ENCODE measurements around the gene RACK1. TPM values are rescaled to one million over a fixed set of nuclear protein-coding genes. Genes with fewer than 3 reads are reported as not detected.
A peak's percentile ranks its signal among the peaks of the same experiment; 100 is the strongest.

Gene RACK1
- total and polyA plus RNA-seq, 2 of the 8 experiments (the other 6 are each of a cell fraction or from before 2014, with no cell fraction given), result 2,589 to 7,971 TPM

- FAIRE-seq, result no peak
- Histone ChIP-seq H3K56ac (replicated peaks; ENCODE audit: insufficient read length, low read depth, low read length) (peak within 1 kb of the TSS; percentile 90), H4K5ac (ENCODE audit: insufficient read length, low read depth, low read length) (peak within 1 kb of the TSS; percentile 66), H3K14ac (ENCODE audit: insufficient read length) (no peak within 1 kb of the TSS), H3K23ac (ENCODE audit: insufficient read length) (no peak within 1 kb of the TSS), H3K9me3 (ENCODE audit: insufficient read depth in 2 of 2, low read depth in 1 of 2, low read length in 1 of 2) (no peaks in the 10 kb centered on the region), H2BK12ac (ENCODE audit: low read depth, low read length) (peak within 1 kb of the TSS; percentile 63; the same call in 1 of the 2 replicates), H2BK120ac (replicated peaks; ENCODE audit: low read depth, low read length) (no peak within 1 kb of the TSS), H2AK5ac (ENCODE audit: low read depth, low read length) (peak within 1 kb of the TSS; percentile 70; the same call in 1 of the 2 replicates), H4K91ac (replicated peaks; ENCODE audit: insufficient read length, low read length) (peak within 1 kb of the TSS; percentile 89), H3K36me3 (ENCODE audit: control insufficient read depth in 2 of 4, insufficient read depth in 4 of 4, low read length in 3 of 4) (peaks cover 0 to 8% (median 0%) of the 10 kb centered on the region in 4 experiments; a peak in 3 of 8 replicates), H3K18ac (ENCODE audit: extremely low read depth, low read length) (peak within 1 kb of the TSS; percentile 88), H3K9ac (replicated peaks in 1 of 4; ENCODE audit: extremely low read depth in 1 of 4, low read depth in 3 of 4, low read length in 3 of 4) (peak within 1 kb of the TSS in 3 of 4 experiments; percentile 65 to 84 (median 69); a peak in 6 of 7 replicates), H3K79me1 (ENCODE audit: low read depth, low read length) (peaks cover 7% of the 10 kb centered on the region; the same call in 1 of the 2 replicates), H3K23me2 (ENCODE audit: low read depth, low read length) (peaks cover 16% of the 10 kb centered on the region), H3K4me1 (replicated peaks in 1 of 4; ENCODE audit: control insufficient read depth in 3 of 4, insufficient read depth in 4 of 4, low read length in 3 of 4) (peaks cover 0 to 8% (median 4%) of the 10 kb centered on the region in 4 experiments; a peak in 4 of 7 replicates), H3K4ac (replicated peaks; ENCODE audit: insufficient read length, low read depth, low read length) (peak within 1 kb of the TSS; percentile 63), H2BK5ac (ENCODE audit: low read depth, low read length) (peak within 1 kb of the TSS; percentile 97), H2BK20ac (ENCODE audit: low read length) (no peak within 1 kb of the TSS), H3K27ac (ENCODE audit: low read depth, low read length) (peak within 1 kb of the TSS; percentile 78), H4K20me1 (replicated peaks in 1 of 2; ENCODE audit: control insufficient read depth in 1 of 2, insufficient read depth in 2 of 2, low read length in 2 of 2) (no peaks in the 10 kb centered on the region), H3K4me2 (ENCODE audit: insufficient read depth in 1 of 2, low read depth in 2 of 2, low read length in 2 of 2) (peak within 1 kb of the TSS; percentile 86 to 96), H3K4me3 (ENCODE audit: extremely low read depth in 1 of 4, insufficient read depth in 2 of 4, low read depth in 3 of 4, low read length in 4 of 4) (peak within 1 kb of the TSS; percentile 83 to 98 (median 95)), H3K27me3 (replicated peaks in 1 of 4; ENCODE audit: control insufficient read depth in 3 of 4, extremely low read depth in 1 of 4, insufficient read depth in 3 of 4, low read length in 3 of 4) (no peaks in the 10 kb centered on the region), H4K8ac (ENCODE audit: extremely low read depth, insufficient read depth, low read length) (peak within 1 kb of the TSS; percentile 97; the same call in 1 of the 2 replicates), H2BK15ac (ENCODE audit: low read length) (peak within 1 kb of the TSS; percentile 88; the same call in 1 of the 2 replicates), H3K79me2 (ENCODE audit: control insufficient read depth in 1 of 2, insufficient read depth in 2 of 2, low read length in 2 of 2) (peaks cover 0 to 20% of the 10 kb centered on the region in 2 experiments; a peak in 2 of 4 replicates), H2AFZ (ENCODE audit: low read length) (peak within 1 kb of the TSS; percentile 65; the same call in 1 of the 2 replicates)
- ChIA-PET POLR2A (ENCODE audit: partially characterized antibody) (interaction anchor here (1.0 to 32.8 kb wide), 8 partner anchors 17 to 58 kb away, joined by 3 to 1334 read pairs (median 7); partner anchors contain the start of genes RACK1 and TRIM52), CTCF (ENCODE audit: partially characterized antibody) (interaction anchor here (0.6 to 1.7 kb wide), 5 partner anchors 20 to 61 kb away, joined by 3 to 5 read pairs (median 3); no protein-coding TSS in a partner anchor)
- peak; percentile 97 for DNase-seq (ENCODE audit: low read depth in 1 of 2, low spot score in 2 of 2)
- WGBS, 2 experiments (ENCODE audit: extremely low coverage in 1 of 2, insufficient coverage in 1 of 2, insufficient read length in 1 of 2, insufficient replicate concordance in 2 of 2, low coverage in 1 of 2, low lambda C conversion rate in 2 of 2, missing lambda C conversion rate in 1 of 2), result 2% methylated on average over 53 of the region's 59 CpGs; no CpG with 5 or more reads in 1 of the 2 experiments
- TF ChIP-seq CHD1 (IDR thresholded peaks at IDR 0.05; ENCODE audit: low read depth, low read length) (0 out of 2 replicates have a peak, but pooled peaks have one; percentile 27), CTBP2 (IDR thresholded peaks at IDR 0.05; ENCODE audit: borderline replicate concordance, insufficient read depth, insufficient read length, low read length) (peak; percentile 37), BACH1 (IDR thresholded peaks at IDR 0.05; ENCODE audit: low read length) (no peak), RXRA (IDR thresholded peaks at IDR 0.05; ENCODE audit: insufficient read depth, low read depth, low read length) (no peak), SUZ12 (IDR thresholded peaks at IDR 0.05; ENCODE audit: low read length) (no peak), KDM5A (IDR thresholded peaks at IDR 0.05; ENCODE audit: low read length) (no peak; the same call in 1 of the 2 replicates), TCF12 (IDR thresholded peaks at IDR 0.05; ENCODE audit: low read depth, low read length) (no peak), POLR2A (IDR thresholded peaks at IDR 0.05; ENCODE audit: control extremely low read depth in 1 of 2, low read depth in 2 of 2, low read length in 2 of 2) (peak in 1 of 2 experiments; percentile 88; a peak in 2 of 3 replicates), SP1 (IDR thresholded peaks at IDR 0.05; ENCODE audit: low read depth, low read length) (0 out of 2 replicates have a peak, but pooled peaks have one; percentile 49), NRF1 (IDR thresholded peaks at IDR 0.05; ENCODE audit: low read depth, low read length) (no peak), SP4 (IDR thresholded peaks at IDR 0.05; ENCODE audit: low read length) (no peak; the same call in 1 of the 2 replicates)
Observed at GRCh38 chr5:181223058-181223728, 20.5 kb downstream of the RACK1 start, which contains the start of gene TRIM41. TRIM41 (plus strand) TSS chr5:181223281; CDS start chr5:181224000, 719 bp downstream.
